ENCODE measurements around the gene PLXNB3. TPM values are rescaled to one million over a fixed set of nuclear protein-coding genes. Genes with fewer than 3 reads are reported as not detected.

PLXNB3 gene
- total and polyA plus RNA-seq, 2 of the 13 experiments (the other 11 are each of a cell fraction or from before 2014, with no cell fraction given), result 3.0 to 6.9 TPM

- TF ChIP-seq STAG1 (CRISPR knock-in tag; IDR thresholded peaks at IDR 0.05) (no peak), XBP1 (CRISPR knock-in tag; IDR thresholded peaks at IDR 0.05) (peak; percentile 92; the same call in 1 of the 2 replicates), ZFY (CRISPR knock-in tag; IDR thresholded peaks at IDR 0.05) (peak; percentile 64), TSC22D2 (CRISPR knock-in tag; IDR thresholded peaks at IDR 0.05; ENCODE audit: borderline replicate concordance) (no peak), CEBPG (CRISPR knock-in tag; IDR thresholded peaks at IDR 0.05) (no peak), PAX8 (CRISPR knock-in tag; IDR thresholded peaks at IDR 0.05; ENCODE audit: borderline replicate concordance) (no peak), ZNF552 (CRISPR knock-in tag; IDR thresholded peaks at IDR 0.05; ENCODE audit: borderline replicate concordance) (no peak), HHEX (CRISPR knock-in tag; IDR thresholded peaks at IDR 0.05) (no peak), ZSCAN29 (CRISPR knock-in tag; conservative IDR thresholded peaks at IDR 0.05) (no peak), NKX3-1 (CRISPR knock-in tag; IDR thresholded peaks at IDR 0.05) (no peak), FOXO1 (CRISPR knock-in tag; IDR thresholded peaks at IDR 0.05) (no peak), HNRNPL (IDR thresholded peaks at IDR 0.05; ENCODE audit: low read depth, low read length) (no peak), ZNF605 (CRISPR knock-in tag; IDR thresholded peaks at IDR 0.05) (0 out of 2 replicates have a peak, but pooled peaks have one; percentile 44), SETDB1 (CRISPR knock-in tag; IDR thresholded peaks at IDR 0.05; ENCODE audit: borderline replicate concordance) (no peak), ZNF362 (CRISPR knock-in tag; IDR thresholded peaks at IDR 0.05; ENCODE audit: borderline replicate concordance) (no peak), ESRRA (CRISPR knock-in tag; IDR thresholded peaks at IDR 0.05; ENCODE audit: low read depth) (no peak), SOX6 (IDR thresholded peaks at IDR 0.05) (no peak), SOX6 (CRISPR knock-in tag; IDR thresholded peaks at IDR 0.05) (peak; percentile 34; the same call in 1 of the 2 replicates), ZBTB8A (CRISPR knock-in tag; IDR thresholded peaks at IDR 0.05; ENCODE audit: borderline replicate concordance, low read depth) (no peak), THAP11 (CRISPR knock-in tag; IDR thresholded peaks at IDR 0.05) (peak; percentile 90), SPEN (CRISPR knock-in tag; IDR thresholded peaks at IDR 0.05; ENCODE audit: low read depth) (peak; percentile 74)
- TF ChIP-seq, protein P1, sequence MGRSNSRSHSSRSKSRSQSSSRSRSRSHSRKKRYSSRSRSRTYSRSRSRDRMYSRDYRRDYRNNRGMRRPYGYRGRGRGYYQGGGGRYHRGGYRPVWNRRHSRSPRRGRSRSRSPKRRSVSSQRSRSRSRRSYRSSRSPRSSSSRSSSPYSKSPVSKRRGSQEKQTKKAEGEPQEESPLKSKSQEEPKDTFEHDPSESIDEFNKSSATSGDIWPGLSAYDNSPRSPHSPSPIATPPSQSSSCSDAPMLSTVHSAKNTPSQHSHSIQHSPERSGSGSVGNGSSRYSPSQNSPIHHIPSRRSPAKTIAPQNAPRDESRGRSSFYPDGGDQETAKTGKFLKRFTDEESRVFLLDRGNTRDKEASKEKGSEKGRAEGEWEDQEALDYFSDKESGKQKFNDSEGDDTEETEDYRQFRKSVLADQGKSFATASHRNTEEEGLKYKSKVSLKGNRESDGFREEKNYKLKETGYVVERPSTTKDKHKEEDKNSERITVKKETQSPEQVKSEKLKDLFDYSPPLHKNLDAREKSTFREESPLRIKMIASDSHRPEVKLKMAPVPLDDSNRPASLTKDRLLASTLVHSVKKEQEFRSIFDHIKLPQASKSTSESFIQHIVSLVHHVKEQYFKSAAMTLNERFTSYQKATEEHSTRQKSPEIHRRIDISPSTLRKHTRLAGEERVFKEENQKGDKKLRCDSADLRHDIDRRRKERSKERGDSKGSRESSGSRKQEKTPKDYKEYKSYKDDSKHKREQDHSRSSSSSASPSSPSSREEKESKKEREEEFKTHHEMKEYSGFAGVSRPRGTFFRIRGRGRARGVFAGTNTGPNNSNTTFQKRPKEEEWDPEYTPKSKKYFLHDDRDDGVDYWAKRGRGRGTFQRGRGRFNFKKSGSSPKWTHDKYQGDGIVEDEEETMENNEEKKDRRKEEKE (IDR thresholded peaks at IDR 0.05), result no peak
- TF ChIP-seq, protein P2, sequence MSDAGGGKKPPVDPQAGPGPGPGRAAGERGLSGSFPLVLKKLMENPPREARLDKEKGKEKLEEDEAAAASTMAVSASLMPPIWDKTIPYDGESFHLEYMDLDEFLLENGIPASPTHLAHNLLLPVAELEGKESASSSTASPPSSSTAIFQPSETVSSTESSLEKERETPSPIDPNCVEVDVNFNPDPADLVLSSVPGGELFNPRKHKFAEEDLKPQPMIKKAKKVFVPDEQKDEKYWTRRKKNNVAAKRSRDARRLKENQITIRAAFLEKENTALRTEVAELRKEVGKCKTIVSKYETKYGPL (CRISPR knock-in tag; IDR thresholded peaks at IDR 0.05), result no peak
- TF ChIP-seq, protein P3, sequence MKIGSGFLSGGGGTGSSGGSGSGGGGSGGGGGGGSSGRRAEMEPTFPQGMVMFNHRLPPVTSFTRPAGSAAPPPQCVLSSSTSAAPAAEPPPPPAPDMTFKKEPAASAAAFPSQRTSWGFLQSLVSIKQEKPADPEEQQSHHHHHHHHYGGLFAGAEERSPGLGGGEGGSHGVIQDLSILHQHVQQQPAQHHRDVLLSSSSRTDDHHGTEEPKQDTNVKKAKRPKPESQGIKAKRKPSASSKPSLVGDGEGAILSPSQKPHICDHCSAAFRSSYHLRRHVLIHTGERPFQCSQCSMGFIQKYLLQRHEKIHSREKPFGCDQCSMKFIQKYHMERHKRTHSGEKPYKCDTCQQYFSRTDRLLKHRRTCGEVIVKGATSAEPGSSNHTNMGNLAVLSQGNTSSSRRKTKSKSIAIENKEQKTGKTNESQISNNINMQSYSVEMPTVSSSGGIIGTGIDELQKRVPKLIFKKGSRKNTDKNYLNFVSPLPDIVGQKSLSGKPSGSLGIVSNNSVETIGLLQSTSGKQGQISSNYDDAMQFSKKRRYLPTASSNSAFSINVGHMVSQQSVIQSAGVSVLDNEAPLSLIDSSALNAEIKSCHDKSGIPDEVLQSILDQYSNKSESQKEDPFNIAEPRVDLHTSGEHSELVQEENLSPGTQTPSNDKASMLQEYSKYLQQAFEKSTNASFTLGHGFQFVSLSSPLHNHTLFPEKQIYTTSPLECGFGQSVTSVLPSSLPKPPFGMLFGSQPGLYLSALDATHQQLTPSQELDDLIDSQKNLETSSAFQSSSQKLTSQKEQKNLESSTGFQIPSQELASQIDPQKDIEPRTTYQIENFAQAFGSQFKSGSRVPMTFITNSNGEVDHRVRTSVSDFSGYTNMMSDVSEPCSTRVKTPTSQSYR (CRISPR knock-in tag; IDR thresholded peaks at IDR 0.05; ENCODE audit: borderline replicate concordance), result no peak
Observed at GRCh38 chrX:153794018-153794896, 30.2 kb downstream of the PLXNB3 start, which contains the start of the genes IDH3G and SSR4 (continued).

All from HepG2 (cell line).